Body of pancreas (tissue), 4 donors: Measurements from ENCODE around the gene PLXNB2.

ENCODE experiments used
- POLR2A ChIP-seq, 3 donors: fragments of 450-650 bp; IDR thresholded peaks; one replicate each; pipeline ENCODE4 v1.6.1; 2016; ENCODE audit warnings: antibody characterized with exemption in 3 of 3, mild to moderate bottlenecking in 2 of 3
- TF ChIP-seq, protein P1 (sequence below), 7 experiments: fragments of 450-650 bp in 4 of 7; fragments of 200-600 bp in 3 of 7; sonication (generic) in 3 of 7; IDR thresholded peaks; one replicate each; pipeline ENCODE4 v1.5.1; 2016 to 2019; ENCODE audit warnings: antibody characterized with exemption in 7 of 7

DNA sequence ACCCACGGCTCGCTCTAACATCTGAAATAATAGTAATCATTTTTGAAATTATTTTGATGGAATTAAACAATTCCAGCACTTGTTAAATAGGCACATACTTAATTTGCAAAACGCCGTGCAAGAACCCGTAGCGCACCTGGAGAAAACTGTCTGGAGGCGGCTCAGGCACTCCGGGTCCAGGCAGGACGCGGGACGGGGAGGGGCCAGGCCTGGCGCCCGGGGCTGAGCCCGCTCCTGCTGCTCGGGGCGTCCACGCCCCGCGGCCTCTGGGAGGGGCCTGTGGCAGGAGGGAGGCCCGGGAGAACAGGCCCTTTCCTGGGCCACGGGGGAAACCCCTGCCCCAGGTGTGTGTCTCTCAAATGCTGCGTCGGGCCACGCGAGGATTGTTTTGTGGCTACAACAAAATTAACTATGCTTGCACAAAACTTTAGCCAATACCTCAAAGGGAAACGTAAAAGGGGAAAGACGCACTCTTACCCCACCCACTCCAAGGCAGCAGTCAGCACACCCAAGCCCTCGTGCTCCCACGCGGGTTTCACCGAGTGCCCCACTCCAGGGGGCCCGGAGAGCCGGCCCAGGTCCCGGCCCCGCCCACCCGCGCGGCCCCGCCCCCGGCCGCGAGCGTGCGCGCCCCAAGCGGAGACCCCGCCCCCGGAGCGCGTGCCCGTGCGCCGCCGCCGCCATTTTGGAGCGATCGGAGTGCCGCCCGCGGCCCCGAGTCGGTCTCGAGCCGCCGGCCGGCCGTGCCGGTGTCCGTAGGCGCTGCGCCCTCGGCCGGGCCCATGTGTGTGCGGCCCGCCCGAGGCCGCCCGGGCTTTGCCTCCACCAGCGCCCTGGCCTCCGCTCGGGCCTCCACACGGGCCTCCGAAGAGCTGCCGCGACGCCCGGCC, 35.5 kb upstream of the PLXNB2 start, which contains the start of gene PPP6R2:
- TF ChIP-seq, protein P1, sequence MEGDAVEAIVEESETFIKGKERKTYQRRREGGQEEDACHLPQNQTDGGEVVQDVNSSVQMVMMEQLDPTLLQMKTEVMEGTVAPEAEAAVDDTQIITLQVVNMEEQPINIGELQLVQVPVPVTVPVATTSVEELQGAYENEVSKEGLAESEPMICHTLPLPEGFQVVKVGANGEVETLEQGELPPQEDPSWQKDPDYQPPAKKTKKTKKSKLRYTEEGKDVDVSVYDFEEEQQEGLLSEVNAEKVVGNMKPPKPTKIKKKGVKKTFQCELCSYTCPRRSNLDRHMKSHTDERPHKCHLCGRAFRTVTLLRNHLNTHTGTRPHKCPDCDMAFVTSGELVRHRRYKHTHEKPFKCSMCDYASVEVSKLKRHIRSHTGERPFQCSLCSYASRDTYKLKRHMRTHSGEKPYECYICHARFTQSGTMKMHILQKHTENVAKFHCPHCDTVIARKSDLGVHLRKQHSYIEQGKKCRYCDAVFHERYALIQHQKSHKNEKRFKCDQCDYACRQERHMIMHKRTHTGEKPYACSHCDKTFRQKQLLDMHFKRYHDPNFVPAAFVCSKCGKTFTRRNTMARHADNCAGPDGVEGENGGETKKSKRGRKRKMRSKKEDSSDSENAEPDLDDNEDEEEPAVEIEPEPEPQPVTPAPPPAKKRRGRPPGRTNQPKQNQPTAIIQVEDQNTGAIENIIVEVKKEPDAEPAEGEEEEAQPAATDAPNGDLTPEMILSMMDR (IDR thresholded peaks at IDR 0.05) = peak in 1 of 7 experiments; percentile 3
- TF ChIP-seq POLR2A (IDR thresholded peaks at IDR 0.05) = peak in 2 of 3 donors; percentile 27 to 31
